Duodenal mucosa (tissue), 2 donors: ENCODE results near the gene SCGB1D1.

Experiments
- H3K27ac ChIP-seq: one replicate; pipeline ENCODE4 v1.7.0; 2013; ENCODE audit warnings: low read depth, low read length
- H3K27me3 ChIP-seq, 2 donors: one replicate each; pipeline ENCODE4 v1.7.0; 2013; ENCODE audit warnings: low read length in 2 of 2, control low read depth in 1 of 2; ENCODE audit not compliant: insufficient read depth in 2 of 2, control insufficient read depth in 1 of 2
- H3K36me3 ChIP-seq, 2 donors: one replicate each; pipeline ENCODE4 v1.7.0; 2013; ENCODE audit warnings: low read length in 2 of 2, control low read depth in 1 of 2; ENCODE audit not compliant: insufficient read depth in 2 of 2, control insufficient read depth in 1 of 2
- H3K4me1 ChIP-seq, 2 donors: one replicate each; pipeline ENCODE4 v1.7.0; 2013; ENCODE audit warnings: low read length in 2 of 2, control low read depth in 1 of 2; ENCODE audit not compliant: insufficient read depth in 2 of 2, control insufficient read depth in 1 of 2
- H3K4me3 ChIP-seq, 2 donors: one replicate each; pipeline ENCODE4 v1.7.0; 2013; ENCODE audit warnings: low read length in 2 of 2, low read depth in 1 of 2
- H3K9ac ChIP-seq, 2 donors: one replicate each; pipeline ENCODE4 v1.7.0; 2013; ENCODE audit warnings: low read length in 2 of 2, low read depth in 1 of 2
- H3K9me3 ChIP-seq, 2 donors: one replicate each; pipeline ENCODE4 v1.7.0; 2013; ENCODE audit warnings: low read length in 2 of 2, control low read depth in 1 of 2; ENCODE audit not compliant: control insufficient read depth in 1 of 2

SCGB1D1 gene

GRCh38 chr11:62166371-62166770, 23.6 kb upstream of the SCGB1D1 start:
- peaks cover 5 to 11% of the 10 kb centered on the region in 2 donors for H3K27me3 ChIP-seq
- no peaks in the 10 kb centered on the region for H3K9me3 ChIP-seq
- no peak overlapping the region for H3K27ac ChIP-seq
- no peaks in the 10 kb centered on the region for H3K36me3 ChIP-seq
- H3K4me3 ChIP-seq, result no peak overlapping the region
- H3K9ac ChIP-seq, result no peak overlapping the region
- no peaks in the 10 kb centered on the region for H3K4me1 ChIP-seq

GRCh38 chr11:62169448-62169847, 20.6 kb upstream of the SCGB1D1 start:
- Histone ChIP-seq H3K4me3 (no peak overlapping the region), H3K36me3 (no peaks in the 10 kb centered on the region), H3K27me3 (peaks cover 7 to 9% of the 10 kb centered on the region in 2 donors), H3K9ac (no peak overlapping the region), H3K4me1 (no peaks in the 10 kb centered on the region), H3K27ac (no peak overlapping the region), H3K9me3 (no peaks in the 10 kb centered on the region)

- H3K27ac ChIP-seq, result no peak overlapping the region
- H3K9ac ChIP-seq, result no peak overlapping the region
- H3K4me1 ChIP-seq, result no peaks in the 10 kb centered on the region
- H3K9me3 ChIP-seq, result no peaks in the 10 kb centered on the region
- H3K36me3 ChIP-seq, result no peaks in the 10 kb centered on the region
- peaks cover 7 to 9% of the 10 kb centered on the region in 2 donors for H3K27me3 ChIP-seq
- H3K4me3 ChIP-seq, result no peak overlapping the region
Measured at GRCh38 chr11:62169935-62170334, 20.1 kb upstream of the SCGB1D1 start.

GRCh38 chr11:62171261-62171723, 18.7 kb upstream of the SCGB1D1 start:
- H3K4me3 ChIP-seq, result no peak overlapping the region
- H3K4me1 ChIP-seq, result no peaks in the 10 kb centered on the region
- H3K36me3 ChIP-seq, result no peaks in the 10 kb centered on the region
- H3K27ac ChIP-seq, result no peak overlapping the region
- peaks cover 4 to 7% of the 10 kb centered on the region in 2 donors for H3K27me3 ChIP-seq
- no peak overlapping the region for H3K9ac ChIP-seq
- H3K9me3 ChIP-seq, result no peaks in the 10 kb centered on the region

- Histone ChIP-seq H3K27me3 (peaks cover 4% of the 10 kb centered on the region in 2 donors), H3K4me3 (no peak overlapping the region), H3K4me1 (no peaks in the 10 kb centered on the region), H3K36me3 (no peaks in the 10 kb centered on the region), H3K9me3 (no peaks in the 10 kb centered on the region), H3K9ac (no peak overlapping the region), H3K27ac (no peak overlapping the region)
Measured at GRCh38 chr11:62172294-62172693, 17.7 kb upstream of the SCGB1D1 start.

GRCh38 chr11:62176766-62177165, 13.2 kb upstream of the SCGB1D1 start:
- Histone ChIP-seq H3K27ac (no peak overlapping the region), H3K9ac (no peak overlapping the region), H3K27me3 (peaks cover 2 to 16% of the 10 kb centered on the region in 2 donors), H3K36me3 (no peaks in the 10 kb centered on the region), H3K4me1 (no peaks in the 10 kb centered on the region), H3K9me3 (no peaks in the 10 kb centered on the region), H3K4me3 (no peak overlapping the region)

GRCh38 chr11:62179995-62180394, 10.0 kb upstream of the SCGB1D1 start:
- H3K4me1 ChIP-seq, result no peaks in the 10 kb centered on the region
- no peak overlapping the region for H3K27ac ChIP-seq
- H3K36me3 ChIP-seq, result no peaks in the 10 kb centered on the region
- peaks cover 2 to 12% of the 10 kb centered on the region in 2 donors for H3K27me3 ChIP-seq
- H3K4me3 ChIP-seq, result no peak overlapping the region
- H3K9ac ChIP-seq, result no peak overlapping the region
- H3K9me3 ChIP-seq, result peaks cover 0 to 3% of the 10 kb centered on the region in 2 donors

GRCh38 chr11:62181097-62181496, 8.9 kb upstream of the SCGB1D1 start:
- H3K36me3 ChIP-seq, result no peaks in the 10 kb centered on the region
- H3K4me3 ChIP-seq, result no peak overlapping the region
- H3K27ac ChIP-seq, result no peak overlapping the region
- H3K9ac ChIP-seq, result no peak overlapping the region
- H3K27me3 ChIP-seq, result peaks cover 2 to 12% of the 10 kb centered on the region in 2 donors
- no peaks in the 10 kb centered on the region for H3K4me1 ChIP-seq
- peaks cover 0 to 3% of the 10 kb centered on the region in 2 donors for H3K9me3 ChIP-seq

GRCh38 chr11:62182147-62182891, 7.7 kb upstream of the SCGB1D1 start:
- H3K9me3 ChIP-seq, result peaks cover 0 to 3% of the 10 kb centered on the region in 2 donors
- no peaks in the 10 kb centered on the region for H3K36me3 ChIP-seq
- no peak overlapping the region for H3K9ac ChIP-seq
- peaks cover 2 to 12% of the 10 kb centered on the region in 2 donors for H3K27me3 ChIP-seq
- H3K4me1 ChIP-seq, result no peaks in the 10 kb centered on the region
- no peak overlapping the region for H3K4me3 ChIP-seq
- no peak overlapping the region for H3K27ac ChIP-seq

- no peak overlapping the region for H3K9ac ChIP-seq
- H3K27me3 ChIP-seq, result peaks cover 7 to 9% of the 10 kb centered on the region in 2 donors
- no peaks in the 10 kb centered on the region for H3K36me3 ChIP-seq
- H3K9me3 ChIP-seq, result peaks cover 0 to 3% of the 10 kb centered on the region in 2 donors
- no peak overlapping the region for H3K27ac ChIP-seq
- no peak overlapping the region for H3K4me3 ChIP-seq
- H3K4me1 ChIP-seq, result no peaks in the 10 kb centered on the region
Measured at GRCh38 chr11:62186195-62186594, 3.8 kb upstream of the SCGB1D1 start.
